ENCODE data around the gene ALG12. TPM values are rescaled to one million over a fixed set of nuclear protein-coding genes. Genes with fewer than 3 reads are reported as not detected.

ALG12 gene
- total and polyA plus RNA-seq, 2 of the 13 experiments (the other 11 are each of a cell fraction or from before 2014, with no cell fraction given): 7.8 to 15.8 TPM

- TF ChIP-seq HNRNPLL (IDR thresholded peaks at IDR 0.05; ENCODE audit: low read depth, low read length, poor library complexity, severe bottlenecking) (no peak), E2F5 (CRISPR knock-in tag; conservative IDR thresholded peaks at IDR 0.05) (no peak), JUN (CRISPR knock-in tag; IDR thresholded peaks at IDR 0.05) (no peak), DBP (CRISPR knock-in tag; IDR thresholded peaks at IDR 0.05; ENCODE audit: not compliant biosample characterization) (no peak), KIAA2018 (CRISPR knock-in tag; IDR thresholded peaks at IDR 0.05; ENCODE audit: borderline replicate concordance) (no peak), ARNTL (CRISPR knock-in tag; IDR thresholded peaks at IDR 0.05) (no peak), RBAK (CRISPR knock-in tag; IDR thresholded peaks at IDR 0.05) (no peak), CCAR2 (optimal IDR thresholded peaks at IDR 0.05; ENCODE audit: low read depth, low read length) (no peak), PHF8 (CRISPR knock-in tag; IDR thresholded peaks at IDR 0.05) (no peak), MED8 (CRISPR knock-in tag; IDR thresholded peaks at IDR 0.05; ENCODE audit: insufficient replicate concordance) (no peak), ZNF205 (CRISPR knock-in tag; IDR thresholded peaks at IDR 0.05) (no peak), TMF1 (CRISPR knock-in tag; IDR thresholded peaks at IDR 0.05; ENCODE audit: low read depth) (no peak), CBFB (CRISPR knock-in tag; IDR thresholded peaks at IDR 0.05) (no peak), STAG1 (CRISPR knock-in tag; IDR thresholded peaks at IDR 0.05) (no peak), ZFY (CRISPR knock-in tag; IDR thresholded peaks at IDR 0.05) (peak; percentile 37; the same call in 1 of the 2 replicates), ZNF3 (CRISPR knock-in tag; IDR thresholded peaks at IDR 0.05) (no peak), ZNF839 (CRISPR knock-in tag; IDR thresholded peaks at IDR 0.05; ENCODE audit: borderline replicate concordance) (no peak), ETV5 (CRISPR knock-in tag; IDR thresholded peaks at IDR 0.05; ENCODE audit: borderline replicate concordance) (no peak), ZNF180 (CRISPR knock-in tag; IDR thresholded peaks at IDR 0.05; ENCODE audit: borderline replicate concordance, low read depth) (no peak), BRD4 (CRISPR knock-in tag; IDR thresholded peaks at IDR 0.05) (0 out of 2 replicates have a peak, but pooled peaks have one; percentile 10), ZNF382 (CRISPR knock-in tag; IDR thresholded peaks at IDR 0.05; ENCODE audit: borderline replicate concordance) (no peak)
Measured at GRCh38 chr22:49954991-49955580, 36.8 kb upstream of the ALG12 start (continued).
